ENCODE results near the gene SBDS. TPM values are rescaled to one million over a fixed set of nuclear protein-coding genes. Genes with fewer than 3 reads are reported as not detected.
"Not testable (repeated sequence)": the region's sequence is repeated elsewhere in the genome, so short reads cannot be mapped to it uniquely, and the experiment has no call there.

Gene SBDS
- total and polyA plus RNA-seq, 2 donors = 60.0 to 186 TPM

DNA sequence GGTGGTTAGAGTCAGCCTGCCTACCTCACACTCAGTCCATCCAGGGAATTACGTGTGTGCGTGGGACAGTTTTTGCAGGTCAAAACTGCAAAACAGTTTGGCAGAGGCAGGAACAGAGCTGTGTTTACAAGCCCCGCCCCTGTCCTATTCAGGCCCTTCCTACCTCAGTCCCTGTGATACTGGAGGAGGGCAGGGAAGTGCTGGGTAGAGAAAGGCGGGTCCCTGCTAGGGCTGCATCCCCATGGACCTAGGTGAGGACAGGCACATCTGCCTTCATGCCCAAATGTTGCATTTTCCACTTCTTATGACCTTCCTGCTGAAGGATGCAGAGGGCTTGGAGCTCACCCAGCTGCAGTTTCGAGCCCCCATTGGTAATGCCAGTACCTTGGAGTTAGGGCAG is 25.1 kb downstream of the SBDS start:
- no peaks in the 10 kb centered on the region for H3K4me1 ChIP-seq (ENCODE audit: insufficient read depth)
- H3K4me3 ChIP-seq (ENCODE audit: low read depth, low read length) = no peak overlapping the region
- no peaks in the 10 kb centered on the region for H3K36me3 ChIP-seq (ENCODE audit: insufficient read depth)
- no peak overlapping the region for H3K27ac ChIP-seq (ENCODE audit: low read depth)
- no peak for DNase-seq (ENCODE audit: extremely low spot score)
- WGBS = 70% methylated on average over 5 of the region's 5 CpGs

DNA sequence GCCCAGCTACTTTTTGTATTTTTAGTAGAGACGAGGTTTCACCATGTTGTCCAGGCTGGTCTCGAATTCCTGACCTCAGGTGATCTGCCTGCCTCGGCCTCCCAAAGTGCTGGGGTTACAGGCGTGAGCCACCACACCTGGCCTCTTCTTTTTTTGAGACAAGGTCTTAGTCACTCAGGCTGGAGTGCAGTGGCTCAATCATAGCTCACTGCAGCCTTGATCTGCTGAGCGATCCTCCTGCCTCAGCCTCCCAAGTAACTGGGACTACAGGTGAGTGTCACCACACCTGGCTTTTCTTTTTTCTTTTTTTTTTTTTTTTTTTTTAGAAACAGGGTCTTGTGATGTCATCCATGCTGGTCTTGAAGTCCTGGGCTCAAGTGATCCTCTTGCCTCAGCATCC is 26.4 kb downstream of the SBDS start:
- WGBS = 97% methylated on average over 5 of the region's 5 CpGs
- H3K4me1 ChIP-seq (ENCODE audit: insufficient read depth); H3K27ac ChIP-seq (ENCODE audit: low read depth); H3K4me3 ChIP-seq (ENCODE audit: low read depth, low read length); DNase-seq (ENCODE audit: extremely low spot score); H3K36me3 ChIP-seq (ENCODE audit: insufficient read depth): not testable (repeated sequence)

DNA sequence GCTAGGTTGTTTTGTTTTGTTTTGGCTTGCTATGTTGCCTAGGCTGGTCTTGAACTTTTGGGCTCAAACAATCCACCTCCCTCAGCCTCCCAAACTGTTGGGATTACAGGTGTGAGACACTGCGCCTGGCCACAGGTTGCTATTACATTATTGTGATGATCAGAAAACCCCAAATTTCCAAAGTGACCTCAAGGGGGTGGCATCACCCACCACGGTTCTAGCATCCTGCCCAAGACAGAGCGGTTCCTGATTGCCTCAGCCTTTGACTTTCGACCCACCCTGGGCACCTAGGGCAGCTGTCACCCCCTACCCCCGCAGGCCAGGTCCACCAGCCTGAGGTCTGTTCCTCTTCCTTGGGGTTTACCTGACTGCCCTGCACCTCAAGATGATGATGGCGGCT is 28.4 kb downstream of the SBDS start:
- WGBS = 86% methylated on average over 6 of the region's 6 CpGs
- H3K27ac ChIP-seq (ENCODE audit: low read depth) = no peak overlapping the region
- H3K36me3 ChIP-seq (ENCODE audit: insufficient read depth) = no peaks in the 10 kb centered on the region
- no peak for DNase-seq (ENCODE audit: extremely low spot score)
- H3K4me1 ChIP-seq (ENCODE audit: insufficient read depth) = no peaks in the 10 kb centered on the region
- no peak overlapping the region for H3K4me3 ChIP-seq (ENCODE audit: low read depth, low read length)

DNA sequence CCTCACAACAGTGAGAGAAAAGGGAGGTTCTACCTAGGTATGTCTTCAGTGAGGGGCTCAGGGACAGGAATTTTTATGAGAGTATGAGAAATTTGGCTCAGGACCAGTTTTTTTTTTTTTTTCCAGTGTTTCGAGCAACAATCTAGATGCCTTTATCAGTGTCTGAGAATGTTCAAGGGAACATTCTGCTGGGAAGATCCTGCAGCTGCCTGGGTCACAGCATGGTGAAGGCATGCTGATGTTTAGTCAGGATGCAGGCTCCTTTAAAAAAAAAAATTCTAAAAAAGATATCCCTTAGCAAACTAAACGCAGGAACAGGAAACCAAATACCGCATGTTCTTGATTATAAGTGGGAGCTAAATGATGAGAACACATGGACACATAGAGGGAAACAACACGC is 31.0 kb downstream of the SBDS start:
- Histone ChIP-seq H3K4me1 (ENCODE audit: insufficient read depth) (no peaks in the 10 kb centered on the region), H3K36me3 (ENCODE audit: insufficient read depth) (no peaks in the 10 kb centered on the region), H3K4me3 (ENCODE audit: low read depth, low read length) (no peak overlapping the region), H3K27ac (ENCODE audit: low read depth) (no peak overlapping the region)
- no peak for DNase-seq (ENCODE audit: extremely low spot score)
- 15% methylated on average over 4 of the region's 4 CpGs for WGBS

DNA sequence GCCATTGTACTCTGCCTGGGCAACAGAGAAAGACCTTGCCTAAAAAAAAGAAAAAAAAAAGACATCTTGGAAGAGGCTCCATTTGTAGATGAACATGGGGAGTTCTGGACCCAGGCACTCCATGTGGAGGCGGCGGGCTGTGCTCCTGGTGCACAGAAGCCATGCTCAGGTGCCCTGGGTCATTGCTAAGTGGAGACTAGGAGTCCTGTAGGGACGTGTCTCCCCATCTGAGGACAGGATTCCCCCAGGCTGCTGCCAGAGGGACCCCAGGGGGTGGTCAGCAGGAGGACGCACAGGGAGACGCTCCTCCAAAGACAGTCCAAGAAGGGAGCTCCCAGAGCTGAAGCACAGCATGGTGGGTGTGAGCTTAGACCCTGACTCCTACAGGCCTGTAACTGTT is 34.3 kb downstream of the SBDS start:
- Histone ChIP-seq H3K4me1 (ENCODE audit: insufficient read depth) (no peaks in the 10 kb centered on the region), H3K27ac (ENCODE audit: low read depth) (no peak overlapping the region), H3K36me3 (ENCODE audit: insufficient read depth) (no peaks in the 10 kb centered on the region), H3K4me3 (ENCODE audit: low read depth, low read length) (no peak overlapping the region)
- DNase-seq (ENCODE audit: extremely low spot score) = no peak
- 95% methylated on average over 5 of the region's 5 CpGs for WGBS

- H3K27ac ChIP-seq (ENCODE audit: low read depth) = no peak overlapping the region
- H3K4me3 ChIP-seq (ENCODE audit: low read depth, low read length) = no peak overlapping the region
- no peaks in the 10 kb centered on the region for H3K4me1 ChIP-seq (ENCODE audit: insufficient read depth)
- DNase-seq (ENCODE audit: extremely low spot score) = no peak
- WGBS = 97% methylated on average over 4 of the region's 4 CpGs
- no peaks in the 10 kb centered on the region for H3K36me3 ChIP-seq (ENCODE audit: insufficient read depth)
Observed at GRCh38 chr7:66960192-66960591, 35.2 kb downstream of the SBDS start.

DNA sequence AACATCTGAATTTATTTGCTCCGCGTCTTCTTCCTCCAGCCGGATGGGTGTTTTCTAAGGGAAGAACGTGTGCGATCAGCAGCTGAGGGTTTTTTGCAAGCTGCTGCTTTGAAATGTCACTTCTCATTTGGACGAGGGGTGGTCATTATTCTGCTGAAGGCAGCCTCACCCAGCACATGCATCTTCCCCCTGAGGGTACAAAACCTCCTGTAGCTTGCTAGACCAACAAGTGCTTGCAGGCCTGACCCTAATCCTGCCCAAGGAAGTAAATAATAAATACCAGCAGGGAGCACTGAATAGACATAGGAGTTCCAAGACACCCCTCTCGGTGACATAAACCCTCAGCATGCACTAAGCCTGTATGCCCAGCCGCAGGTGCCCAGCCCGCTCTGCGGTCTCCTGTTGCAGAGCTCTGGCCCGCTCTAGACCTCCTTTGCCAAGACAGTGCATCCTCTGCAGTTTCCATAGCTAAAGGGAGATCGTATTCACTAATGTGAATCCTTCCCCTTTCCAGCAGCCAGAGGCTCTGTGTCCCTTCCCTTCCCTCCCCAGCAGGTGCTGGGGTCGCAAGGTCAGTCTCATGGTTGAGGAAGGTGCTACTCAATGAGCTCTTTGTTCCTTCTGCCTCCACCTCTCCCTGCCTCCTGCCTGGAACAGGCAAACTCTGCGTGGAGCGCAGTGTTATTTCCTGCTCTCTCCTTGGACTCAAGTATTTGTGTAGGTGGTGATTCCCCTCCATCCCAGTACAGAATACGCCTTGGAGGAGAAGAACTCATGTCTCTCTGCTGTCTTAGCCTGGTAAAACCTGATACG is 36.6 kb downstream of the SBDS start:
- DNase-seq (ENCODE audit: extremely low spot score) = no peak
- H3K27ac ChIP-seq (ENCODE audit: low read depth) = no peak overlapping the region
- peaks cover 3% of the 10 kb centered on the region for H3K36me3 ChIP-seq (ENCODE audit: insufficient read depth)
- no peak overlapping the region for H3K4me3 ChIP-seq (ENCODE audit: low read depth, low read length)
- H3K4me1 ChIP-seq (ENCODE audit: insufficient read depth) = no peaks in the 10 kb centered on the region
- 92% methylated on average over 17 of the region's 17 CpGs for WGBS

DNA sequence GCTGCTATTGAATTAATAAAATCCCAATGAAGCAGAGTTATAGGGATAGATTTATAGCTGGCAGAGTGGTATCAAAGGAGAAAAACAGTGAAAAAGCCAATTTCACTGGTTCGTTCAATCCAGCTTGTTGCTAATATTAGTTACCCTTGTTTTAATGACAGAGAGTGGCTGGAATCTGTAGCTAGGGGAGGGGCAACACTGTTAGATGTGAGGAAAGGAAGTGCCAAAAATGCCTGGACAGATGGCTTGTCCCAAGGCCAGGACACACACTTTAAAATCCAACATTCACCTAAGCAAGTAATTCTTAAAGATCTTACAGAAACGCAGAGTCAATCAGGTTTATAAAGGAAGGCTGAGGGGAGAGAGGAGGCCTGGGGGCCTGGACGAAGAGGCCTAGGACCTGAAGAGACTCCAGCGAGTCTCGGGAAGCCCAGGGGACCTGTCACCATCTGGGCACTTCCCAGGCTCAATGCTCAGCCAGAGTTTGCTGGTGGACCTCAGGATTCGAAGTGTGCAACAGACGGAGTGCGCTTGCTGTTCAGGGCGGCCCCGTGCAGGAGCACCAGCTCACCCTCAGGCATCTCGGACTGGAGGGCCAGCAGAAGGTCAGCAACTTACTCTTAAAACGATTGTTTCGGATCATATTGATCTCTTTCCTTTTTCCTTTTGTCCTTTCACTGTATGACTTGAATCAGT is 37.6 kb downstream of the SBDS start:
- H3K36me3 ChIP-seq (ENCODE audit: insufficient read depth) = peaks cover 3% of the 10 kb centered on the region

DNA sequence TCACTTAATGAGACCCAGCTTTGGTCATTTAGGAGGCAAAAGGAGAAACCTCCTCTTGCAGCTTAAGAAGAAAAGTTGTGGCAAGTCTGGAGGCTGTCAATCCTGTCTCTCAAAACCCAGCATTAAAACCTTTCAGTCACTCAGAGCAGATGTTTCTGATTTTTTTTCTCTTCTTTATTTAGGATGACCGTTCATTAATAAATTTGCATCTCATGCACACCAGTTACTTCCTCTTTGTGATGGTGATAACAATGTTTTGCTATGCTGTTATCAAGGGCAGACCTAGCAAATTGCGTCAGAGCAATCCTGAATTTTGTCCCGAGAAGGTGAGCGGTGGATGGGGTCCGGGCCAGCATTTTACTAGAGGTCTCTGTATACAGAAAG is 42.4 kb downstream of the SBDS start:
- 89% methylated on average over 5 of the region's 5 CpGs for WGBS
- Histone ChIP-seq H3K36me3 (ENCODE audit: insufficient read depth) (peaks cover 5% of the 10 kb centered on the region), H3K4me3 (ENCODE audit: low read depth, low read length) (no peak overlapping the region), H3K27ac (ENCODE audit: low read depth) (no peak overlapping the region), H3K4me1 (ENCODE audit: insufficient read depth) (no peaks in the 10 kb centered on the region)
- no peak for DNase-seq (ENCODE audit: extremely low spot score)

More for the DNA sequence above, 37.6 kb downstream of the SBDS start:
- H3K27ac ChIP-seq (ENCODE audit: low read depth) = no peak overlapping the region
- WGBS = 88% methylated on average over 13 of the region's 13 CpGs
- H3K4me3 ChIP-seq (ENCODE audit: low read depth, low read length) = no peak overlapping the region
- no peaks in the 10 kb centered on the region for H3K4me1 ChIP-seq (ENCODE audit: insufficient read depth)
- DNase-seq (ENCODE audit: extremely low spot score) = no peak

DNA sequence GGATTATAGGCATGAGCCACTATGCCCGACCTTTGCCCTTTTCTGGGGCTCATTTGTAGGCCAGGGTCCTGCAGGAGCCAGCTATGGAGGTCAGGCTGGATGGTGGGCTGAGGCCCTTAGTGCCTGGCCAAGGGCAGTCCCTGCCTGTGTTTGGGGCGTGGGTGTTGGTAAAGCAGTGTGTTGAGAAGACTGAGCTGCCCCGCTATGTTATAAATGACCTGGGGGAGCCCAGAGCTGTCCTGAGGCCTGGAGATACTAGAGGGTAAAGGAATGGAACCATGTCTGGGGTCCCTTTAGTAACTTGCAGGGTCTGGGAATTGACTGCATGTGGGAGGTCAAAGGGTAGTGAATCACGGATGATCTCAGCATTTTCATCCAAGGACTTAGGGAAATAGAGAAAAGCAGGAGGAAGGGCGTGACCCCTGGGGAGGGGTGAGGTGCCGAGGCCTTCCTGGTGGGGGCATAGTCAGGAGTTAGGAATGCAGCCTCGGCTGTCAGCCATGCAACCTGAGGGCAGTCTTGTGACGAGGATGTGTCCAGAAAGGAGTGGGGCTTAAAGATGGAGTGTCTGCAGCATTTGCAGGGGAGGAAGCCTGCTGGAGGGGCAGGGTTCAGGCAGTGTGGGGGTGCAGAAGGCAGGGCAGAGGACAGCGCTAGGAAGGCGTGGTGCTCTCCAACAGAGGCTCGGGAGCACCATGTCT is 42.9 kb downstream of the SBDS start:
- H3K36me3 ChIP-seq (ENCODE audit: insufficient read depth) = peaks cover 5% of the 10 kb centered on the region
- DNase-seq (ENCODE audit: extremely low spot score) = no peak
- H3K4me3 ChIP-seq (ENCODE audit: low read depth, low read length) = no peak overlapping the region
- no peaks in the 10 kb centered on the region for H3K4me1 ChIP-seq (ENCODE audit: insufficient read depth)
- H3K27ac ChIP-seq (ENCODE audit: low read depth) = no peak overlapping the region
- WGBS = 80% methylated on average over 11 of the region's 11 CpGs

GRCh38 chr7:66950763-66951162 is 44.6 kb downstream of the SBDS start:
- H3K4me3 ChIP-seq (ENCODE audit: low read depth, low read length) = no peak overlapping the region
- 93% methylated on average over 8 of the region's 8 CpGs for WGBS
- H3K36me3 ChIP-seq (ENCODE audit: insufficient read depth) = peaks cover 5% of the 10 kb centered on the region
- H3K27ac ChIP-seq (ENCODE audit: low read depth) = no peak overlapping the region
- no peaks in the 10 kb centered on the region for H3K4me1 ChIP-seq (ENCODE audit: insufficient read depth)
- DNase-seq (ENCODE audit: extremely low spot score) = no peak

GRCh38 chr7:66950311-66950710 is 45.1 kb downstream of the SBDS start:
- WGBS = 80% methylated on average over 3 of the region's 3 CpGs
- Histone ChIP-seq H3K27ac (ENCODE audit: low read depth) (no peak overlapping the region), H3K36me3 (ENCODE audit: insufficient read depth) (peaks cover 5% of the 10 kb centered on the region), H3K4me1 (ENCODE audit: insufficient read depth) (no peaks in the 10 kb centered on the region), H3K4me3 (ENCODE audit: low read depth, low read length) (no peak overlapping the region)
- no peak for DNase-seq (ENCODE audit: extremely low spot score)

DNA sequence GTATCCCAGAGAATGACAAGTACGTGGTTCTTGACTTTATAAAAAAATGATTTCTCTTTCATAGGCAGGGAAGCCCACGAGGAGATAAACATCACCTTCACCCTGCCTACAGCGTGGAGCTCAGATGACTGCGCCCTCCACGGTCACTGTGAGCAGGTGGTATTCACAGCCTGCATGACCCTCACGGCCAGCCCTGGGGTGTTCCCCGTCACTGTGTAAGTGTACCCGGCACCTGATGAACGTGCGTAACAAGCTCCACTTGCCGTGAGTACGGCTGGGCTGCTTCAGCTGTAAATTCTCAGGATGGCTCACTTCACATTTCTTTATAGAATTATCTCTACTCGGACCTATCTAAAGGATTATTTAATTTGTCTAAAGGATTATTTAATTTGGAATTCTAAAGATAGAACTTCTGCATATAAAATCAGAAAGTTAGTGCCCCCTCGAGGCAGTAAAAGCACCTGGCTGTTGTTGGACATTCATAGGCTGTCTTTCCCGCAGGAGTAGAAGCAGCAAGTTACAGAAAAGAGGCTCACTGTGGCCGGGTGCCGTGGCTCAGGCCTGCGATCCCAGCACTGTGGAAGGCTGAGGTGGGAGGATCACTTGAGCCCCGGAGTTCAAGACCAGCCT is 46.8 kb downstream of the SBDS start:
- H3K27ac ChIP-seq (ENCODE audit: low read depth) = no peak overlapping the region
- no peak overlapping the region for H3K4me3 ChIP-seq (ENCODE audit: low read depth, low read length)
- H3K36me3 ChIP-seq (ENCODE audit: insufficient read depth) = peaks cover 2% of the 10 kb centered on the region
- 90% methylated on average over 19 of the region's 19 CpGs for WGBS
- no peaks in the 10 kb centered on the region for H3K4me1 ChIP-seq (ENCODE audit: insufficient read depth)
- no peak for DNase-seq (ENCODE audit: extremely low spot score)

All from urinary bladder (tissue), 4 donors.